Breast epithelium (tissue), 4 donors: Measurements from ENCODE around the gene FBXO33. TPM values are rescaled to one million over a fixed set of nuclear protein-coding genes. Genes with fewer than 3 reads are reported as not detected.

Source experiments
- DNase-seq, 2 donors: peaks; one replicate each; pipeline ENCODE4 v3.0.0-alpha.2; 2019; ENCODE audit warnings: low spot score in 2 of 2
- H3K27ac ChIP-seq, 2 donors: fragments of 200-600 bp; sonication (generic) in 1 of 2; one replicate each; pipeline ENCODE4 v1.5.1; 2016 to 2019; ENCODE audit warnings: mild to moderate bottlenecking in 1 of 2
- H3K27me3 ChIP-seq, 2 donors: fragments of 200-600 bp; sonication (generic) in 1 of 2; one replicate each; pipeline versions ENCODE4 v1.5.1 to v1.6.0; 2017 to 2019; ENCODE audit warnings: control low read depth in 1 of 2, mild to moderate bottlenecking in 1 of 2
- H3K36me3 ChIP-seq: fragments of 200-600 bp; one replicate; pipeline ENCODE4 v1.5.1; 2019
- H3K4me1 ChIP-seq, 2 donors: fragments of 200-600 bp; sonication (generic); one replicate each; pipeline ENCODE4 v1.5.1; 2016 to 2019; ENCODE audit warnings: control low read depth in 1 of 2
- H3K4me3 ChIP-seq, 3 donors: fragments of 200-600 bp; sonication (generic); 1 replicate in 2 of 3; 2 replicates in 1 of 3; pipeline ENCODE4 v1.5.1; 2016 to 2019; ENCODE audit warnings: mild to moderate bottlenecking in 3 of 3, moderate library complexity in 2 of 3
- H3K9me3 ChIP-seq, 2 donors: fragments of 200-600 bp; sonication (generic) in 1 of 2; one replicate each; pipeline ENCODE4 v1.5.1; 2016 to 2019; ENCODE audit warnings: control low read depth in 1 of 2
- POLR2A ChIP-seq: fragments of 450-650 bp; IDR thresholded peaks from one replicate; pipeline ENCODE4 v1.6.1; 2016; ENCODE audit warnings: antibody characterized with exemption, mild to moderate bottlenecking, moderate library complexity
- POLR2AphosphoS5 ChIP-seq, 3 donors: sonication (generic); formaldehyde crosslinking; IDR thresholded peaks; one replicate each; pipeline ENCODE4 v1.6.1; 2017; ENCODE audit warnings: antibody characterized with exemption in 3 of 3
- intact Hi-C: fragments of 100-400 bp; cut with DNase I; formaldehyde crosslinking; loops from one replicate; pipeline ENCODE4 v1.15.1; 2023; ENCODE audit warnings: low total_unique reads
- total RNA-seq, 3 donors: library from RNA; depleted of rRNA; stranded (reverse); fragments of >200 nt; gene quantifications; one replicate each; pipeline ENCODE4 v1.1.0, GENCODE V29; 2016
- TF ChIP-seq, protein P1 (sequence below), 3 donors: fragments of 450-650 bp; IDR thresholded peaks; one replicate each; pipeline ENCODE4 v1.5.1; 2016 to 2017; ENCODE audit warnings: antibody characterized with exemption in 3 of 3, mild to moderate bottlenecking in 3 of 3, moderate library complexity in 3 of 3

The FBXO33 gene
- total RNA-seq, 3 donors from 2014 or later, result 14.1 to 21.5 (median 15.8) TPM

DNA sequence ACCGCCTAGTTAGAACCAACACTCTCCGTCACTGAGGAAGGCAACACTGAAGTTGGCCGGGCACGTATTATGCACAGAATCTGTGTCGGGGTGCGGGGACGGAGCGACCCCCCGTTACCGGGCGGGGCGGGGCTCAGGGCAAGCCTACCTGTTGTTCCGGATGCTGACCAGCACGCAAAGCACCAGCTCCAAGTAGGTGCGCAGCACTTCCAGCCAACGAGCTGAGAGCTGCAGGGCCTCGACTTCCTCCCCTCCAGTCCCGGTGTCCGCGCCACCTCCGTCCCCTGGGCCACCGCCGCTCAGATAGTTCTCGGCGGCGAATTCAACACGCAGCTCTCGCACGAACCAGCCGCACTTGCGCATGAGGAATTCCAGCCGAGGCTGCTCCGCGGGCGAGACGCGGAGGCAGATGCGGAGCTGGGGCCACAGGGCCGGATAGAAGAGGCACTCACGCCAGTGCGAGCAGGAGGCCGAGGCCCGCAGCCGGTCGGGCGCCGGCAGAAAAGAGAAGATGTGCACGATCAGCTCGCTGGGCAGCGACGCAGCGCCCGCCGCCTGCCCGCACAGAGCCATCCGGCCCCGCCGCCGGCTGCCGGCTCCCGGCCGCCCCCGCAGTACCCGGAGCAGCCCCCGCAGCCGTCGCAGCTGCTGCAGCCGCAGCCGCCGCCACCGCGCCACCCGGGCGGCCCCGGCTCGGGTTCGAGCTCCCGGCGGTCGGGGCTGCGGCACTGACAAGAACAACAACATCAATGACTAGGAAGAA, 636 bp downstream of the FBXO33 start:
- peak; percentile 22 to 61 for DNase-seq
- intact Hi-C loops, result no loop called here
- H3K36me3 ChIP-seq, result no peaks in the 10 kb centered on the region
- H3K9me3 ChIP-seq, result no peaks in the 10 kb centered on the region
- no peaks in the 10 kb centered on the region for H3K27me3 ChIP-seq
- H3K27ac ChIP-seq, result peak overlapping the region; percentile 99
- peaks cover 2 to 4% of the 10 kb centered on the region in 2 donors for H3K4me1 ChIP-seq
- TF ChIP-seq, protein P1, sequence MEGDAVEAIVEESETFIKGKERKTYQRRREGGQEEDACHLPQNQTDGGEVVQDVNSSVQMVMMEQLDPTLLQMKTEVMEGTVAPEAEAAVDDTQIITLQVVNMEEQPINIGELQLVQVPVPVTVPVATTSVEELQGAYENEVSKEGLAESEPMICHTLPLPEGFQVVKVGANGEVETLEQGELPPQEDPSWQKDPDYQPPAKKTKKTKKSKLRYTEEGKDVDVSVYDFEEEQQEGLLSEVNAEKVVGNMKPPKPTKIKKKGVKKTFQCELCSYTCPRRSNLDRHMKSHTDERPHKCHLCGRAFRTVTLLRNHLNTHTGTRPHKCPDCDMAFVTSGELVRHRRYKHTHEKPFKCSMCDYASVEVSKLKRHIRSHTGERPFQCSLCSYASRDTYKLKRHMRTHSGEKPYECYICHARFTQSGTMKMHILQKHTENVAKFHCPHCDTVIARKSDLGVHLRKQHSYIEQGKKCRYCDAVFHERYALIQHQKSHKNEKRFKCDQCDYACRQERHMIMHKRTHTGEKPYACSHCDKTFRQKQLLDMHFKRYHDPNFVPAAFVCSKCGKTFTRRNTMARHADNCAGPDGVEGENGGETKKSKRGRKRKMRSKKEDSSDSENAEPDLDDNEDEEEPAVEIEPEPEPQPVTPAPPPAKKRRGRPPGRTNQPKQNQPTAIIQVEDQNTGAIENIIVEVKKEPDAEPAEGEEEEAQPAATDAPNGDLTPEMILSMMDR (IDR thresholded peaks at IDR 0.05), result no peak
- TF ChIP-seq POLR2AphosphoS5 (IDR thresholded peaks at IDR 0.05), result peak in 1 of 3 donors; percentile 10
- H3K4me3 ChIP-seq, result peak overlapping the region; percentile 84 to 96 (median 86)

- no peak for DNase-seq
- Histone ChIP-seq H3K36me3 (no peaks in the 10 kb centered on the region), H3K9me3 (no peaks in the 10 kb centered on the region), H3K4me3 (peak overlapping the region; percentile 84 to 96 (median 86)), H3K4me1 (peaks cover 2 to 4% of the 10 kb centered on the region in 2 donors), H3K27me3 (no peaks in the 10 kb centered on the region), H3K27ac (peak overlapping the region; percentile 99)
- intact Hi-C loops, result no loop called here
- TF ChIP-seq, protein P1 (IDR thresholded peaks at IDR 0.05), result no peak
- TF ChIP-seq POLR2A (no peak), POLR2AphosphoS5 (IDR thresholded peaks at IDR 0.05) (no peak)
Observed at GRCh38 chr14:39430762-39431415, 1.3 kb downstream of the FBXO33 start.

- no peak for TF ChIP-seq POLR2AphosphoS5 (IDR thresholded peaks at IDR 0.05)
- no peak for TF ChIP-seq POLR2A
- TF ChIP-seq, protein P1 (IDR thresholded peaks at IDR 0.05), result no peak
- H3K4me3 ChIP-seq, result no peak overlapping the region
- no peak overlapping the region for H3K27ac ChIP-seq
- no peak for DNase-seq
- H3K9me3 ChIP-seq, result no peaks in the 10 kb centered on the region
- no peaks in the 10 kb centered on the region for H3K36me3 ChIP-seq
- intact Hi-C loops, result no loop called here
- no peaks in the 10 kb centered on the region for H3K27me3 ChIP-seq
- H3K4me1 ChIP-seq, result peaks cover 2 to 4% of the 10 kb centered on the region in 2 donors
Observed at GRCh38 chr14:39428118-39428517, 4.1 kb downstream of the FBXO33 start.

DNA sequence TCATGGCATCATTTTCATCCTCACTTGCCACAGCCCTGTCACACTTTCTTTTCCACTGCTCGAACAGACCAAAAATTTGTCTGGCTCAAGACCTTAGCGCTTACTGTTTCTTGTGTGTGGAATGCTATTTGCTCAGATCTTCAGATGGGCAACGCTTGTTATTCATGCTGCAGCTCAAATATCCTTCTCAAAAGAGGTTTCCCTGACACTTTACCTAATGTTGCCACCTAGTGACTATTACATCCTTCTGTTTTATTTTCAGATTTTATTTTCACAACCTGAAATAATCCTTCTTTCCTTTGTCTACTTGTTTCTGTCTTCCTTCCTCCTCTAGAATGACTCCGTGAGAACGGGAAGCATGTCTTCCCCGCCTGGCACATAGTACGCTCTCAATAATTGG, 5.6 kb downstream of the FBXO33 start:
- Histone ChIP-seq H3K27ac (no peak overlapping the region), H3K27me3 (no peaks in the 10 kb centered on the region)
- intact Hi-C loops, result no loop called here

More for the DNA sequence above, 5.6 kb downstream of the FBXO33 start:
- H3K4me1 ChIP-seq, result peaks cover 2 to 4% of the 10 kb centered on the region in 2 donors
- H3K9me3 ChIP-seq, result no peaks in the 10 kb centered on the region
- no peak overlapping the region for H3K4me3 ChIP-seq
- TF ChIP-seq, protein P1 (IDR thresholded peaks at IDR 0.05), result peak in 1 of 3 donors; percentile 12
- TF ChIP-seq POLR2AphosphoS5 (IDR thresholded peaks at IDR 0.05), result no peak
- DNase-seq, result no peak
- H3K36me3 ChIP-seq, result no peaks in the 10 kb centered on the region
